ENCODE data around the gene UBR4. TPM values are rescaled to one million over a fixed set of nuclear protein-coding genes. Genes with fewer than 3 reads are reported as not detected.

Gene UBR4
- polyA plus RNA-seq, 1 donor from 2014 or later = 49.7 TPM

- no peaks in the 10 kb centered on the region for H3F3A ChIP-seq (ENCODE audit: insufficient read depth, low read length, poor library complexity, severe bottlenecking)
- H3K36me3 ChIP-seq (ENCODE audit: insufficient read depth, low read length) = no peaks in the 10 kb centered on the region
- H3K27me3 ChIP-seq (ENCODE audit: insufficient read depth, low read depth, low read length) = no peaks in the 10 kb centered on the region
- H3K79me2 ChIP-seq (replicated peaks; ENCODE audit: insufficient read depth, low read length) = no peaks in the 10 kb centered on the region
- no peaks in the 10 kb centered on the region for H3K9me2 ChIP-seq (ENCODE audit: insufficient read depth, low read length)
- TF ChIP-seq, protein P1, sequence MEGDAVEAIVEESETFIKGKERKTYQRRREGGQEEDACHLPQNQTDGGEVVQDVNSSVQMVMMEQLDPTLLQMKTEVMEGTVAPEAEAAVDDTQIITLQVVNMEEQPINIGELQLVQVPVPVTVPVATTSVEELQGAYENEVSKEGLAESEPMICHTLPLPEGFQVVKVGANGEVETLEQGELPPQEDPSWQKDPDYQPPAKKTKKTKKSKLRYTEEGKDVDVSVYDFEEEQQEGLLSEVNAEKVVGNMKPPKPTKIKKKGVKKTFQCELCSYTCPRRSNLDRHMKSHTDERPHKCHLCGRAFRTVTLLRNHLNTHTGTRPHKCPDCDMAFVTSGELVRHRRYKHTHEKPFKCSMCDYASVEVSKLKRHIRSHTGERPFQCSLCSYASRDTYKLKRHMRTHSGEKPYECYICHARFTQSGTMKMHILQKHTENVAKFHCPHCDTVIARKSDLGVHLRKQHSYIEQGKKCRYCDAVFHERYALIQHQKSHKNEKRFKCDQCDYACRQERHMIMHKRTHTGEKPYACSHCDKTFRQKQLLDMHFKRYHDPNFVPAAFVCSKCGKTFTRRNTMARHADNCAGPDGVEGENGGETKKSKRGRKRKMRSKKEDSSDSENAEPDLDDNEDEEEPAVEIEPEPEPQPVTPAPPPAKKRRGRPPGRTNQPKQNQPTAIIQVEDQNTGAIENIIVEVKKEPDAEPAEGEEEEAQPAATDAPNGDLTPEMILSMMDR (IDR thresholded peaks at IDR 0.05; ENCODE audit: poor library complexity, severe bottlenecking) = no peak
- no peak for TF ChIP-seq REST (IDR thresholded peaks at IDR 0.05; ENCODE audit: borderline replicate concordance)
- TF ChIP-seq EZH2 (IDR thresholded peaks at IDR 0.05; ENCODE audit: borderline replicate concordance, insufficient read depth, low read length, poor library complexity, severe bottlenecking) = no peak
- TF ChIP-seq RAD21 (conservative IDR thresholded peaks at IDR 0.05) = no peak
- TF ChIP-seq EP300 (conservative IDR thresholded peaks at IDR 0.05; ENCODE audit: poor library complexity, severe bottlenecking) = no peak
- TF ChIP-seq SMC3 (conservative IDR thresholded peaks at IDR 0.05; ENCODE audit: poor library complexity) = no peak
- H4K20me1 ChIP-seq (ENCODE audit: insufficient read depth) = no peaks in the 10 kb centered on the region
- H3K4me2 ChIP-seq (ENCODE audit: low read length) = no peak overlapping the region
- no peak overlapping the region for H3K4me3 ChIP-seq (ENCODE audit: low read length)
- no peaks in the 10 kb centered on the region for H3K9me3 ChIP-seq (ENCODE audit: low read length)
- H2AFZ ChIP-seq (ENCODE audit: low read depth, low read length) = no peak overlapping the region
- no peak overlapping the region for H3K9ac ChIP-seq (ENCODE audit: low read length)
- H3K27ac ChIP-seq (ENCODE audit: low read length) = no peak overlapping the region
These were observed 166.3 kb downstream of the UBR4 start for GRCh38 chr1:19043579-19044443.

- Histone ChIP-seq H2AFZ (ENCODE audit: low read depth, low read length) (no peak overlapping the region), H3F3A (ENCODE audit: insufficient read depth, low read length, poor library complexity, severe bottlenecking) (no peaks in the 10 kb centered on the region), H3K4me3 (ENCODE audit: low read length) (no peak overlapping the region), H3K79me2 (replicated peaks; ENCODE audit: insufficient read depth, low read length) (no peaks in the 10 kb centered on the region), H3K9ac (ENCODE audit: low read length) (no peak overlapping the region), H3K9me2 (ENCODE audit: insufficient read depth, low read length) (no peaks in the 10 kb centered on the region), H4K20me1 (ENCODE audit: insufficient read depth) (no peaks in the 10 kb centered on the region), H3K27ac (ENCODE audit: low read length) (no peak overlapping the region), H3K4me2 (ENCODE audit: low read length) (no peak overlapping the region), H3K36me3 (ENCODE audit: insufficient read depth, low read length) (no peaks in the 10 kb centered on the region), H3K27me3 (ENCODE audit: insufficient read depth, low read depth, low read length) (no peaks in the 10 kb centered on the region), H3K9me3 (ENCODE audit: low read length) (no peaks in the 10 kb centered on the region)
- TF ChIP-seq POLR2AphosphoS5 (IDR thresholded peaks at IDR 0.05) (no peak), RAD21 (conservative IDR thresholded peaks at IDR 0.05) (no peak), TAF1 (IDR thresholded peaks at IDR 0.05; ENCODE audit: low read depth) (no peak), SMC3 (conservative IDR thresholded peaks at IDR 0.05; ENCODE audit: poor library complexity) (no peak), EP300 (conservative IDR thresholded peaks at IDR 0.05; ENCODE audit: poor library complexity, severe bottlenecking) (no peak), MXI1 (conservative IDR thresholded peaks at IDR 0.05; ENCODE audit: poor library complexity, severe bottlenecking) (no peak), REST (IDR thresholded peaks at IDR 0.05; ENCODE audit: borderline replicate concordance) (no peak), EZH2 (IDR thresholded peaks at IDR 0.05; ENCODE audit: borderline replicate concordance, insufficient read depth, low read length, poor library complexity, severe bottlenecking) (no peak)
- TF ChIP-seq, protein P1 (IDR thresholded peaks at IDR 0.05; ENCODE audit: poor library complexity, severe bottlenecking) = no peak
These were observed 167.1 kb downstream of the UBR4 start for GRCh38 chr1:19042675-19043578.
